HEK293 (cell line): Measurements from ENCODE around the gene TRIM56.

Experiments used
- CTCF ChIA-PET: fragments of 350-600 bp; formaldehyde crosslinking; extraction: SDS; loops from one replicate; lab custom pipeline; 2021; ENCODE audit warnings: antibody characterized with exemption; lab: Yijun Ruan, JAX
- POLR2A ChIA-PET: fragments of 300-600 bp; formaldehyde crosslinking; extraction: SDS; loops from one replicate; lab custom pipeline; 2020; ENCODE audit warnings: antibody characterized with exemption, inconsistent platforms; lab: Yijun Ruan, JAX
- H3K27ac ChIP-seq: fragments of 200-500 bp; sonication (Bioruptor generic); 2 replicates; pipeline ENCODE4 v1.5.1; 2014; ENCODE audit warnings: low read depth, low read length, control low read depth, inconsistent platforms; ENCODE audit errors: extremely low read depth
- H3K36me3 ChIP-seq, 2 experiments: fragments of 200-500 bp in 1 of 2; sonication (Bioruptor generic) in 1 of 2; 1 replicate in 1 of 2; 2 replicates in 1 of 2; pipeline ENCODE4 v1.5.1; 2014 to 2017; ENCODE audit warnings: inconsistent platforms in 2 of 2, low read length in 2 of 2; ENCODE audit not compliant: control insufficient read depth in 2 of 2, insufficient read depth in 1 of 2
- H3K4me1 ChIP-seq: fragments of 200-500 bp; sonication (Bioruptor generic); 2 replicates; pipeline ENCODE4 v1.5.1; 2014; ENCODE audit warnings: mild to moderate bottlenecking, low read length, inconsistent platforms; ENCODE audit not compliant: control insufficient read depth, insufficient read depth
- H3K4me3 ChIP-seq: 2 replicates; pipeline ENCODE4 v1.5.1; 2011; ENCODE audit warnings: low read depth, mild to moderate bottlenecking, control low read depth, low read length, moderate library complexity
- H3K9me3 ChIP-seq: fragments of 200-500 bp; sonication (Bioruptor generic); 2 replicates; pipeline ENCODE4 v1.5.1; 2014; ENCODE audit warnings: low read depth, low read length, inconsistent platforms; ENCODE audit not compliant: control insufficient read depth, insufficient read depth
- BCL11A ChIP-seq: fragments of 450-650 bp; formaldehyde crosslinking; IDR thresholded peaks from 2 replicates; pipeline ENCODE4 v1.5.1; 2016; ENCODE audit warnings: low read depth, missing biosample characterization, missing genetic modification characterization
- CTCF ChIP-seq: fragments of 450-650 bp; formaldehyde crosslinking; IDR thresholded peaks from 2 replicates; pipeline ENCODE4 v1.5.1; 2016; ENCODE audit warnings: missing biosample characterization, missing genetic modification characterization
- ELK4 ChIP-seq: IDR thresholded peaks from 2 replicates; pipeline ENCODE4 v1.6.1; 2011; ENCODE audit warnings: mild to moderate bottlenecking, low read depth, low read length, borderline replicate concordance
- GFI1B ChIP-seq: fragments of 450-650 bp; formaldehyde crosslinking; IDR thresholded peaks from 2 replicates; pipeline ENCODE4 v1.5.1; 2016; ENCODE audit warnings: missing biosample characterization, missing genetic modification characterization
- GLI2 ChIP-seq: fragments of 450-650 bp; formaldehyde crosslinking; IDR thresholded peaks from 2 replicates; pipeline ENCODE4; 2017; ENCODE audit warnings: missing biosample characterization, missing genetic modification characterization, low read depth, borderline replicate concordance
- GLIS1 ChIP-seq: fragments of 450-650 bp; formaldehyde crosslinking; IDR thresholded peaks from 2 replicates; pipeline ENCODE4 v1.5.1; 2016; ENCODE audit warnings: missing biosample characterization, missing genetic modification characterization
- GLIS2 ChIP-seq: fragments of 450-650 bp; formaldehyde crosslinking; IDR thresholded peaks from 2 replicates; pipeline ENCODE4 v1.5.1; 2016; ENCODE audit warnings: missing biosample characterization, missing genetic modification characterization
- HOXC10 ChIP-seq: sonication (generic); formaldehyde crosslinking; IDR thresholded peaks from 2 replicates; pipeline ENCODE4 v1.8.1; 2023; ENCODE audit warnings: mild to moderate bottlenecking, missing genetic modification reagents
- IKZF3 ChIP-seq: fragments of 450-650 bp; IDR thresholded peaks from 2 replicates; pipeline ENCODE4 v1.5.0; 2018; ENCODE audit warnings: missing biosample characterization, mild to moderate bottlenecking, missing genetic modification characterization, moderate library complexity
- KLF10 ChIP-seq: fragments of 450-650 bp; IDR thresholded peaks from 2 replicates; pipeline ENCODE4 v1.5.1; 2018; ENCODE audit warnings: missing biosample characterization, mild to moderate bottlenecking, missing genetic modification characterization
- KLF8 ChIP-seq: fragments of 450-650 bp; formaldehyde crosslinking; IDR thresholded peaks from 2 replicates; pipeline ENCODE4 v1.5.1; 2016; ENCODE audit warnings: missing biosample characterization, missing genetic modification characterization
- KLF9 ChIP-seq: fragments of 450-650 bp; formaldehyde crosslinking; IDR thresholded peaks from 2 replicates; pipeline ENCODE4 v1.5.1; 2016; ENCODE audit warnings: missing biosample characterization, missing genetic modification characterization, low read depth
- PATZ1 ChIP-seq: fragments of 450-650 bp; formaldehyde crosslinking; IDR thresholded peaks from 2 replicates; pipeline ENCODE4 v1.5.1; 2016; ENCODE audit warnings: missing biosample characterization, missing genetic modification characterization
- SP2 ChIP-seq: fragments of 450-650 bp; formaldehyde crosslinking; IDR thresholded peaks from 2 replicates; pipeline ENCODE4 v1.5.1; 2016; ENCODE audit warnings: missing biosample characterization, missing genetic modification characterization
- SP3 ChIP-seq: fragments of 450-650 bp; formaldehyde crosslinking; IDR thresholded peaks from 2 replicates; pipeline ENCODE4 v1.5.1; 2016; ENCODE audit warnings: missing biosample characterization, missing genetic modification characterization
- SP7 ChIP-seq: fragments of 450-650 bp; formaldehyde crosslinking; IDR thresholded peaks from 2 replicates; pipeline ENCODE4 v1.5.1; 2016; ENCODE audit warnings: missing biosample characterization, missing genetic modification characterization
- WT1 ChIP-seq: fragments of 450-650 bp; formaldehyde crosslinking; IDR thresholded peaks from 2 replicates; pipeline ENCODE4 v1.5.1; 2016; ENCODE audit warnings: missing biosample characterization, missing genetic modification characterization
- ZEB2 ChIP-seq: fragments of 450-650 bp; formaldehyde crosslinking; IDR thresholded peaks from 2 replicates; pipeline ENCODE4 v1.5.1; 2016; ENCODE audit warnings: missing biosample characterization, missing genetic modification characterization
- ZFP3 ChIP-seq: fragments of 450-650 bp; formaldehyde crosslinking; IDR thresholded peaks from 2 replicates; pipeline ENCODE4 v1.5.1; 2016; ENCODE audit warnings: low read depth, missing biosample characterization, missing genetic modification characterization
- ZNF10 ChIP-seq: fragments of 450-650 bp; formaldehyde crosslinking; IDR thresholded peaks from 2 replicates; pipeline ENCODE4 v1.5.1; 2017; ENCODE audit warnings: missing biosample characterization, missing genetic modification characterization
- ZNF184 ChIP-seq: fragments of 450-650 bp; IDR thresholded peaks from 2 replicates; pipeline ENCODE4 v1.5.1; 2018; ENCODE audit warnings: missing biosample characterization, mild to moderate bottlenecking, missing genetic modification characterization
- ZNF2 ChIP-seq: fragments of 450-650 bp; formaldehyde crosslinking; IDR thresholded peaks from 2 replicates; pipeline ENCODE4 v1.5.1; 2016; ENCODE audit warnings: missing biosample characterization, missing genetic modification characterization
- ZNF366 ChIP-seq: fragments of 450-650 bp; formaldehyde crosslinking; conservative IDR thresholded peaks from 2 replicates; pipeline ENCODE4 v1.5.1; 2016; ENCODE audit warnings: missing biosample characterization, missing genetic modification characterization
- ZNF423 ChIP-seq: fragments of 450-650 bp; formaldehyde crosslinking; IDR thresholded peaks from 2 replicates; pipeline ENCODE4 v1.5.1; 2016; ENCODE audit warnings: missing biosample characterization, missing genetic modification characterization
- ZNF514 ChIP-seq: fragments of 450-650 bp; formaldehyde crosslinking; IDR thresholded peaks from 2 replicates; pipeline ENCODE4 v1.5.1; 2016; ENCODE audit warnings: missing biosample characterization, missing genetic modification characterization
- ZNF555 ChIP-seq: fragments of 450-650 bp; formaldehyde crosslinking; conservative IDR thresholded peaks from 2 replicates; pipeline ENCODE4 v1.5.1; 2017; ENCODE audit warnings: missing biosample characterization, mild to moderate bottlenecking, missing genetic modification characterization, inconsistent platforms
- ZNF580 ChIP-seq: fragments of 450-650 bp; formaldehyde crosslinking; IDR thresholded peaks from 2 replicates; pipeline ENCODE4 v1.5.1; 2016; ENCODE audit warnings: missing biosample characterization, missing genetic modification characterization
- ZNF621 ChIP-seq: fragments of 450-650 bp; formaldehyde crosslinking; IDR thresholded peaks from 2 replicates; pipeline ENCODE4 v1.5.1; 2017; ENCODE audit warnings: missing biosample characterization, missing genetic modification characterization
- ZNF639 ChIP-seq: fragments of 450-650 bp; formaldehyde crosslinking; IDR thresholded peaks from 2 replicates; pipeline ENCODE4 v1.5.1; 2016; ENCODE audit warnings: missing biosample characterization, missing genetic modification characterization
- ZSCAN30 ChIP-seq: fragments of 450-650 bp; IDR thresholded peaks from 2 replicates; pipeline ENCODE4 v1.5.1; 2018; ENCODE audit warnings: missing biosample characterization, mild to moderate bottlenecking, missing genetic modification characterization, moderate library complexity
- ZXDB ChIP-seq: fragments of 450-650 bp; formaldehyde crosslinking; IDR thresholded peaks from 2 replicates; pipeline ENCODE4 v1.5.1; 2016; ENCODE audit warnings: missing biosample characterization, missing genetic modification characterization

Gene TRIM56

GRCh38 chr7:101077303-101078086 lies 7.8 kb upstream of the TRIM56 start:
- POLR2A ChIA-PET = interaction anchor here (0.9 to 1.0 kb wide), 2 partner anchors 140 to 202 kb away, joined by 4 read pairs; partner anchors contain the start of genes PLOD3, SRRT and ZNHIT1
- Histone ChIP-seq H3K36me3 (no peaks in the 10 kb centered on the region), H3K27ac (no peak overlapping the region), H3K4me3 (no peak overlapping the region), H3K4me1 (no peaks in the 10 kb centered on the region), H3K9me3 (no peaks in the 10 kb centered on the region)
- CTCF ChIA-PET = interaction anchor here (0.7 to 2.1 kb wide), 18 partner anchors 8 to 188 kb away, joined by 3 to 10 read pairs (median 3); partner anchors contain the start of genes TRIM56 and UFSP1
- no peak for TF ChIP-seq KLF8 (tag by site-specific recombination)
- no peak for TF ChIP-seq GLI2 (tag by site-specific recombination)
- TF ChIP-seq ZNF184 (tag by site-specific recombination) = no peak
- no peak for TF ChIP-seq ZNF423 (tag by site-specific recombination)
- no peak for TF ChIP-seq ZNF639 (tag by site-specific recombination)
- 0 out of 2 replicates have a peak, but pooled peaks have one; percentile 25 for TF ChIP-seq ZXDB (tag by site-specific recombination)
- TF ChIP-seq ZNF555 = no peak
- peak; percentile 54 for TF ChIP-seq SP3
- peak; percentile 55 for TF ChIP-seq ZNF366 (tag by site-specific recombination)
- TF ChIP-seq GLIS2 (tag by site-specific recombination) = no peak
- peak; percentile 86 for TF ChIP-seq ZEB2 (tag by site-specific recombination)
- TF ChIP-seq ZSCAN30 (tag by site-specific recombination) = peak; percentile 38; the same call in 1 of the 2 replicates
- peak; percentile 34; the same call in 1 of the 2 replicates for TF ChIP-seq PATZ1 (tag by site-specific recombination)
- TF ChIP-seq HOXC10 = no peak
- no peak for TF ChIP-seq ZNF580 (tag by site-specific recombination)
- no peak for TF ChIP-seq KLF10 (tag by site-specific recombination)
- TF ChIP-seq SP2 (tag by site-specific recombination) = 0 out of 2 replicates have a peak, but pooled peaks have one; percentile 31
- peak; percentile 97 for TF ChIP-seq CTCF (tag by site-specific recombination)
- no peak for TF ChIP-seq WT1 (tag by site-specific recombination)
- TF ChIP-seq ZNF2 (tag by site-specific recombination) = peak; percentile 91
- peak; percentile 71; the same call in 1 of the 2 replicates for TF ChIP-seq SP7 (tag by site-specific recombination)
- no peak for TF ChIP-seq IKZF3 (tag by site-specific recombination)
- TF ChIP-seq GFI1B (tag by site-specific recombination) = no peak
- no peak for TF ChIP-seq ZNF514
- no peak; the same call in 1 of the 2 replicates for TF ChIP-seq ZNF10 (tag by site-specific recombination)
- no peak for TF ChIP-seq ELK4
- TF ChIP-seq ZFP3 (tag by site-specific recombination) = no peak
- TF ChIP-seq BCL11A (tag by site-specific recombination) = no peak
- no peak for TF ChIP-seq GLIS1 (tag by site-specific recombination)
- TF ChIP-seq KLF9 (tag by site-specific recombination) = 0 out of 2 replicates have a peak, but pooled peaks have one; percentile 38
- TF ChIP-seq ZNF621 (tag by site-specific recombination) = no peak
